Measurements from ENCODE around the gene PIK3CD.

Gene PIK3CD

GRCh38 chr1:9720785-9721605 is 69.5 kb downstream of the PIK3CD start:
- no peak for DNase-seq

- peak; percentile 85 for DNase-seq
Measured at GRCh38 chr1:9721606-9722377, 70.3 kb downstream of the PIK3CD start.

- DNase-seq = no peak
Measured at GRCh38 chr1:9722378-9722749, 70.8 kb downstream of the PIK3CD start.

GRCh38 chr1:9723068-9723805 is 71.7 kb downstream of the PIK3CD start:
- DNase-seq = no peak

- no peak for DNase-seq
Measured at GRCh38 chr1:9723926-9724325, 72.4 kb downstream of the PIK3CD start.

GRCh38 chr1:9724706-9725476 is 73.4 kb downstream of the PIK3CD start:
- peak; percentile 72 for DNase-seq

GRCh38 chr1:9726406-9726805 is 74.9 kb downstream of the PIK3CD start:
- DNase-seq = no peak

- no peak for DNase-seq
Measured at GRCh38 chr1:9726905-9727595, 75.5 kb downstream of the PIK3CD start.

GRCh38 chr1:9728451-9729295 is 77.1 kb downstream of the PIK3CD start:
- DNase-seq = peak; percentile 70

- DNase-seq = no peak
Measured at GRCh38 chr1:9729523-9729922, 78.0 kb downstream of the PIK3CD start.

GRCh38 chr1:9730096-9730901 is 78.8 kb downstream of the PIK3CD start:
- DNase-seq = no peak

GRCh38 chr1:9731051-9731537 is 79.6 kb downstream of the PIK3CD start:
- DNase-seq = no peak

GRCh38 chr1:9731561-9731960 is 80.0 kb downstream of the PIK3CD start:
- no peak for DNase-seq

GRCh38 chr1:9732123-9732971 is 80.8 kb downstream of the PIK3CD start:
- DNase-seq = no peak

GRCh38 chr1:9733160-9733789 is 81.7 kb downstream of the PIK3CD start:
- no peak for DNase-seq

GRCh38 chr1:9735800-9736199 is 84.3 kb downstream of the PIK3CD start:
- DNase-seq = no peak

GRCh38 chr1:9736241-9736640 is 84.7 kb downstream of the PIK3CD start:
- DNase-seq = no peak

- DNase-seq = no peak
Measured at GRCh38 chr1:9737057-9737456, 85.5 kb downstream of the PIK3CD start.

- no peak for DNase-seq
Measured at GRCh38 chr1:9737671-9738070, 86.1 kb downstream of the PIK3CD start.

All from stimulated activated CD4-positive, alpha-beta T cell treated with anti-CD3 and anti-CD28 coated beads, Interleukin-4, amount 100 ng/mL, for 1 hour (primary cell).